GM18526 (cell line): Measurements from ENCODE around the gene PNLIPRP3.

Experiments used
- POLR2A ChIP-seq: IDR thresholded peaks from 3 replicates; pipeline ENCODE4 v1.6.1; 2011; ENCODE audit not compliant: insufficient read length; ENCODE audit errors: extremely low read depth

PNLIPRP3 gene

DNA sequence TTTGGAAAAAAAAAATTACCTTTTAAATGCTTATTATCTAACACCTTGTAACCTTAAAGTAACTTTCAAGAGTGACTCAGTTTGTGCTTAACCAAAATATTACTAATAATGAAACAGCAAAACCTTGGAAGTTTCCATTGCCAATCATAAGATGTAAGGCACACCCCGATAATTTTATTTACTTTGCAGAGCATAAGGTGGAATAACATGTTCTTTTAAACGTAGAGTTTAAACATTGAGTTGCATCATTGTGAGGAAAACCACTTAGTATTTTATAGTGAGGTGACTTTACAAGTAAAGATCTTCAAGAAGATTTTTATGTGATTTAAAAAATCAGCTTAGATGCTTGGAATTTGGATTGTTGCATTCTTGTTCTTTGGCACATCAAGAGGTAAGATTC is at the start of gene PNLIPRP3:
TSS of gene PNLIPRP3 (plus strand) at position 177 of the 400 bp plus-strand sequence. CDS start at position 343, 166 bp downstream.
- no peak for TF ChIP-seq POLR2A

DNA sequence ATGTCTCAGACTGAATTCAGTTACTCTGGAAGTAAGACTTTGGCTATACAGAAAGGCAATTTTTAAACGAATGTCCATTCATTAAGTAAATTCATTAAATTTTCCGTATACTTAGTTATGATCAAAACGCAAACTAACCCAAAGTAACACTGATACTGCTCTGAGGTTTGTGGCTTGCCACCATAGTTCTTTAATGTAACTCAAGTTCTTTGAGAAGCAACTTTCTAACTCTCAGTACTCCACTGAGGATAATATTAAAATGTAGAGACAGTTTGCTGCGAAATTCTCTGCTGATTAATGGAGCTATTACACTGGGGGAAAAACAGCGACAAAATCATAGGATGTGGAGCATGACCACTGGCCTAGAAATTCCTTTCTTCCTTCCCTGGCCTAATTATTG is 45.4 kb upstream of the PNLIPRP3 start:
- TF ChIP-seq POLR2A = no peak

GRCh38 chr10:116385311-116385710 is 42.3 kb upstream of the PNLIPRP3 start:
- no peak for TF ChIP-seq POLR2A

- no peak for TF ChIP-seq POLR2A
Measured at GRCh38 chr10:116385994-116386809, 41.4 kb upstream of the PNLIPRP3 start.

DNA sequence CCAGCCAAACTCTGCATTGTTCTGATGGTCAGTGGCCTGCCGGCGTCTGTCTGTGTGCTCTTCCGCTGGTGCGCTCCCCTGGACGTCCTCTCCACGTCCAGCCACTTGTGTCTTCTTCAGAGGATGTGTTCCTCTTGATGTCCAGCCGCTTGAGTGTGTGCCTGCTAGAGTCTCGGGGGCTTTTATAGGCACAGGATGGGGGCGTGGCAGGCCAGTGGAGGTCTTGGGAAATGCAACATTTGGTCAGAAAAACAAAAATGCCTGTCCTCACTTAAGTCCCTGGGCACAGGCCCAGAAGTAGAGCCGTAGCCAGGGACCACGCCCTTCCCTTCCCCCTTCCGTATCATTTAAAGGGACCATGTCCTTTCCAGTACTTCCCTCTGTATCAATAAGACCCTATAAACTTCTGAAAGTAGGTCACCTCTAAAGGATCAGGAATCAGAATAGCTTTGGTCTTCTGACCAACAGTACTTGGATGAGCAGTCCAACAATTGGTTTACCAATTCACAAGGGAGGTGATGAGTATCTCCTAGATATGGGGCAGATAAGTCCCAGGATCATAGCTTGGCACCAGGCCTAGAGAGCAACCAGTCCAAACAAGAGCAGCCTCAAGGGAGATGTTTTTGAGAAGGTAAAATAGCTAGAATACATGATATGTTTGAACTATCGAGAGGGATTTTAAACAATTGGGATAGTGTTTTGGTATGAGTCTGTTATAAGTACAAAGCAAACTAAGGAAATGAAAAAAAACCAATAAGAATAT is 32.2 kb upstream of the PNLIPRP3 start:
- no peak for TF ChIP-seq POLR2A

DNA sequence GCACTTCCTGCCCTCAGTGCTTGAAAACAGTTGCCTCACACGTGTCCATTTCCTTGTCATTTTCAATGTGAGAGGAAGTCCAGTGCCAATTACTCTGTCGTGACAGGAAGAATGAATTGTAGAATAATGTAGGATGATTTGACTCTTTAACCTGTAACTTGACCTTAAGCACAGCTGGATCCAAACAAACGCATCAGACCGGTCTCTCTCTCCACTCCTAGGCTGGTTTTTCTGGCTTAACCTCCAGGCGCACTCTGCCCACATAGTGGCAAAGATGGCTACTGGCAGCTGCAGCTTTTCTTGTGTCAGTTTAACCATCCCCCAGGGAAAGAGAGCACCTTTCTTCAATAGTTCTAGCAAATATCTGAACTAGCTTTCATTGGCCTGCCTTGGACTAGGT is 29.4 kb upstream of the PNLIPRP3 start:
- TF ChIP-seq POLR2A = no peak

DNA sequence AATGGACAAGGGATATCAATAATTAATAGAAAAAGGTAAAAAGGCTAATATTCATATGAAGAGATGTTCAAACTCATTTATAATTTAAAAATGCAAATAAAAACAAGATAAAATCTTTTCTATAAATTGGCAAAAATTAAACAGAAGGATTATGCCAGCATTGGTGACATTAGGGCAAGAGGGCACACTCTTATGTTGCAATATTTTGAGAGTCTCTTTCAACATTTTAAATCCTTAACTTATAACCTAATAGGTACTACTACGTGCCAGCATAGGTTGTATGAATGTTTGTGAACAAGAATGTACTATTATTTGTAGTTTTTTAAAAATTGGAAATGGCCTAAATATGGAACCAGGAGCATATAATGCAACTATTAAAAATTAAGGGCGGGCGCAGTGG is 24.8 kb upstream of the PNLIPRP3 start:
- TF ChIP-seq POLR2A = no peak

DNA sequence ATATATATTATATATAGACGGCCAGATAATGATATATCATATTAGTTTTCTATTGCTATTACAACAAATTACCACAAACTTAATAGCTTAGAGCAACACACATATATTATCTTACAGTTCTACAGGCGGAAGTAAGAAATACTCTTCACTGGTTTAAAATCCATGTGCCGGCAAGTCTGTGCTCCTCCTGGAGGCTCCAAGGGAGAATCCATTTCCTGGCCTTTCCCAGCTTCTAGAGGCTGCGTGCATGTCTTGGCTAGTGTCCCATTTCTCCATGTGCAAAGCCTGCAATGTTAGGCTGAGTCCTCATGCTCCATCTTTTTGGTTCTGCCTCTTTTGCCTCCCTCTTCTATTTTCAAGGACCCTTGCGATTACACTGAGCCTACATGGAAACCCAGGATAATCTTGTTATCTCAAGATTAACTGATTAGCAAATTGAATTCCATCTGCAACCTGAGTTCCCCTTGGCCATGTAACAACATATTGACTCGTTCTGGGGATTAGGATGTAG is 23.9 kb upstream of the PNLIPRP3 start:
- TF ChIP-seq POLR2A = no peak

DNA sequence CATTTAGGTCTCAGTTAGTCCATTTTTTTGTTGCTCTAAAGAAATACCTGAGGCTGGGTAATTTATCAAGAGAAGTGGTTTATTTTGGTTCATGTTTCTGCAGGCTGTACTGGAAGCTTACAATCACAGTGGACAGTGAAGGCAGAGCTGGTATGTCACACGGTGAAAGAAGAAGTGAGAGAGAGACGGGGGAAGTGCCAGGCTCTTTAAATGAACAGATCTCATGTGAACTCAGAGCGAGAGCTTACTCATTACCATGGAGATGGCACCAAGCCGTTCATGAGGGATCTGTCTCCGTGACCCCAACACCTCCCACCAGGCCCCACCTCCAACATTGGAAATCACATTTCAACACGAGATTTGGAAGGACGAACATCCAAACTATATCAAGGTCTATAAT is 18.9 kb upstream of the PNLIPRP3 start:
- no peak for TF ChIP-seq POLR2A

GRCh38 chr10:116410351-116410750 is 17.3 kb upstream of the PNLIPRP3 start:
- no peak for TF ChIP-seq POLR2A

DNA sequence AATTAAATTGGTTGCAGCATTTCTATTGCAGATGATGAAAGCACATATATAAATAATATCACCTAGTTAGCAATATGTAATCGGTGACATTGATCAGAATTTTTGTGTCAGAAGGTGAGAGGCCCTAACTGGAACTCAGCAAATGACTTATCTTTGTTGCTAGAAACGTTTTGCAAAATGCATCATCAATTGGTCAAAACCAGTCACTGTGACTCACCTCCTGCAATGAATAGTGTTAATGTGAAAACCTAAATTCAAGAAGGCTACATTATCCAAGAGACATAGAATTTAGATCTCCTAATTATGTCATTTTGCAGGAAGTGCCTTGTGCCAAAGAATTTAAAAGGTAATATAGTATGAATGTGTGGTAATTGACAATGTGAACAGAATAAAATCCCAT is 9.8 kb upstream of the PNLIPRP3 start:
- TF ChIP-seq POLR2A = no peak

DNA sequence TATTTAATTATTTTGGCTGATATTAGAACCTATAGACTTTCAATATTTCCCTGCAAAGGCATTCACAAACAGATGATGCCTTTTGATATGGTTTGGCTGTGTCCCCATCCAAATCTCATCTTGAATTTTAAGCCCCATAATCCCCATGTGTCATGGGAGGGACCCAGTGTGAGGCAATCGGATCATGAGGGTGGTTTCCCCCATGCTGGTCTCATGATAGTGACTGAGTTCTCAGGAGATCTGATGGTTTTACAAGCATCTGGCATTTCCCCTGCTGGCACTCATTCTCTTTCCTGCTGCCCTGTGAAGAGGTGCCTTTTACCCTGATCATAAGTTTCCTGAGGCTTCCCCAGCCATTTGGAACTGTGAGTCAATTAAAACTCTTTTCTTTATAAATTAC is 9.3 kb upstream of the PNLIPRP3 start:
- TF ChIP-seq POLR2A = no peak

DNA sequence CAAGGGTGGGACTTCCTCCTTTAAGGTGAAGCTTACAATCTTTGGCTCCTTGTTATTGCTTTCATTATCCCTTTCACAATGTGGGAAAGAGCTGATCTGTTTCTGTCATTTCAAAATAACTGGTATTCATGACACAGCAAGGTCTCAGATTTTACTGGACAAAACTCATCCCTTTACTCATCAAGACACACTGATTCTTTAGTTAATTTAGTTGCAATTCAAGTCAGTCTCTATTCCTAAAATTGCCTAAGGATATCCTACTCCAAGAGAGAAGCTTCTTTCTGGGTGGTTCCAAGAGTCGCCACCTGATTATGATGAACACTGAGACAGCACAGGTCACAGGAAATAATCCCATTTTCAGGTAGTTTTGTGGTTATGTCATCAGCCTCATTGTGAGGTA is 5.8 kb upstream of the PNLIPRP3 start:
- no peak for TF ChIP-seq POLR2A

DNA sequence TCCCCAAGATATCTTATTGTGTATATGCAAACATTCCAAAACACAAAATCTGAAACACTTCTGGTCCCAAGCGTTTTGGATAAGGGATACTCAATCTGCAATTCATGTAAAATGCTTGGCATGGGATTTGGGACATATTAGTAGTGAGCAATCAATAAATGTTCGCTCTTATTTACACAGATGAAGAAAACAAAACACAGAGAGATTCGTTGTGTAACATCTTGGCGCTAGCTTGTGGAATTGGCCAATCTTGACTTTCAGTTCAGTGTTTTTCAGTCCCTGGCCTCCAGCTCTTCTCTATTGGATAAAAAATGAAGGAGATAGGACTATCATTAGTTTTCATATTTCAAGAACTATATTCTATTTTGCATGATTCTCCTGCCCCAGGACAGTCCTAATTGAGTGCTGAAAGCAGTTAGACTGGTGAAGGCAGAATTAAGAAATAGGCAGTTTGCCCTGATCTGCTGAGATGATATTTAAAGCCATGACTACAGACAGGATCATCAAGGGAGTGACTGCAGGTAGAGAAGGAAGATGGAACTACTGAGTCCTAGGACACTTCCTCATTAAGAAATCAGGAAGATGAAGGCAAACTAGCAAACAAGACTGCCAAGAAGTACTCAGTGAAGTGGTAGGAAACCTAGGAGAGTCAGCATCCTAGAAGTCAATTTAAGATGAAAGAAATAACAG is 1.8 kb downstream of the PNLIPRP3 start:
- no peak for TF ChIP-seq POLR2A

DNA sequence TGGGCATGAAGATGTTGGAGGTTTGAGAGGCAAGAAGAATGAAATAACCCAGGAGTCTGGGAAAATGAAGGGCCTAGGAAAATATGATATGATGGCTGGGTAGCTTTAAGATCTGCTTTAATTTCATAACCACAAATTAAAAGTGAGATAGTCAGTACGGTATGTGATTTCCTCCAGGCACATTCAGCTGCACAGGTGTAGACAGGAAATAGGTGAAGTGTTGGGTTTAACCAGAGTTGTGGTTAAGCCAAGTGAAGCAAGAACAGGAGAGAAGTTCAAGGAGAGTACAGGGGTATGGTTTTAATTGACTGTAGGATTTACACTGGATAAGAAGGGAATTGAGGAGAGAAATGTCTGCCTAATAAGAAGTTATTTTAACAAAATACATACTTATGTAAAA is 2.6 kb downstream of the PNLIPRP3 start:
- TF ChIP-seq POLR2A = no peak

GRCh38 chr10:116431598-116431997 is 4.0 kb downstream of the PNLIPRP3 start:
- TF ChIP-seq POLR2A = no peak

DNA sequence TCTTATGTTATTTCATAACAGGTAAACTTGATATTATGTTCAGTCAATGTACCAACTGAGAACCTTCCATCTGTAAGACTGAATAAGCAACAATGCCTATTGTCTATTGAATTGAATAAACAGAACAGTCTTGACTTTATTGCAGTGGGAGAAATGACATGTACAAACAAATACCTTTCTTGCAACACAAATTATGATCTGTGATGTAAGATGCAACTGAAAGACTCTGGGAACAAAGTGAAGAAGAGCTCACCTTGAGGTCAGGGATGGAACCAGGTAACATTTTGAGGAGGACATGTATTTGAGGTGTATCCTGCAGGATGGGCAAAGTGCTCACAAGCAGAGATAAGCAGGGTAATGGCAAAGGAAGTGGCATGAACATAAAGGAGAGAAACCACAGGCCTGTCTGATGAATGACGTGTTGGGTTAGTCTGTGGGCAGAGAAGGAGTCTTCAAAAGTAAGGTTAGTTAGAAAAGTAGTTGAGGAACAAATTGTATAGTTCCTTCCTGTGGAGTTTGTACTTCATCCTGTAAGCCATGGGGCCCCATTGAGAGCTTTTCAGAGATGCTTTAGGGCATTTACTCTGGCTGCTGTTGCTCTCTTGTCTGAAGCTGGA is 9.5 kb downstream of the PNLIPRP3 start:
- TF ChIP-seq POLR2A = no peak
